ENCODE data around the gene RNF175.

DNA sequence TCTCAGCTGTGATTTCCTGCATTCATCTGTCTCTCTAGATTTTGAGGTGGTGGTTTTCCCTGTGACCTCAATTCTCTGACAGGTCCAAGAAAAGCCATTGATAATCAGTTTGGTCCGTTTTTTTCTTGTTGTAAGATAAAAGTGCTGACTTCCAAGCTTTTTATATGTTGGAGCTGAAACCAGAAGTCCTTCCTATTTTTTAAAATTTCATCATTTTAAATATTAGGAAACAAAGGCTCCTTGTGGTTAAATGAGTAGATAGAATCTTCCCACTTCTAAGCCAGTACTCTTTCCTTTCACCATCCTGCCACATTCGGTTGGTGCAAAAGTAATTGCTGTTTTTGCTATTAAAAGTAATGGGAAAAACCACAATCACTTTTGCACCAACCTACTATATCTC lies 18.3 kb downstream of the RNF175 start:
- TF ChIP-seq, protein P1, sequence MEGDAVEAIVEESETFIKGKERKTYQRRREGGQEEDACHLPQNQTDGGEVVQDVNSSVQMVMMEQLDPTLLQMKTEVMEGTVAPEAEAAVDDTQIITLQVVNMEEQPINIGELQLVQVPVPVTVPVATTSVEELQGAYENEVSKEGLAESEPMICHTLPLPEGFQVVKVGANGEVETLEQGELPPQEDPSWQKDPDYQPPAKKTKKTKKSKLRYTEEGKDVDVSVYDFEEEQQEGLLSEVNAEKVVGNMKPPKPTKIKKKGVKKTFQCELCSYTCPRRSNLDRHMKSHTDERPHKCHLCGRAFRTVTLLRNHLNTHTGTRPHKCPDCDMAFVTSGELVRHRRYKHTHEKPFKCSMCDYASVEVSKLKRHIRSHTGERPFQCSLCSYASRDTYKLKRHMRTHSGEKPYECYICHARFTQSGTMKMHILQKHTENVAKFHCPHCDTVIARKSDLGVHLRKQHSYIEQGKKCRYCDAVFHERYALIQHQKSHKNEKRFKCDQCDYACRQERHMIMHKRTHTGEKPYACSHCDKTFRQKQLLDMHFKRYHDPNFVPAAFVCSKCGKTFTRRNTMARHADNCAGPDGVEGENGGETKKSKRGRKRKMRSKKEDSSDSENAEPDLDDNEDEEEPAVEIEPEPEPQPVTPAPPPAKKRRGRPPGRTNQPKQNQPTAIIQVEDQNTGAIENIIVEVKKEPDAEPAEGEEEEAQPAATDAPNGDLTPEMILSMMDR (conservative IDR thresholded peaks at IDR 0.05), result no peak
- no peak for TF ChIP-seq ZFX (IDR thresholded peaks at IDR 0.05)

Measured in C4-2B (cell line).